Esophagus (tissue), 2 donors: ENCODE results near the gene SRR. TPM values are rescaled to one million over a fixed set of nuclear protein-coding genes. Genes with fewer than 3 reads are reported as not detected.

ENCODE experiments used
- H3K27ac ChIP-seq, 2 donors: one replicate each; pipeline ENCODE4 v1.5.1; 2013; ENCODE audit warnings: low read depth in 2 of 2, mild to moderate bottlenecking in 2 of 2, inconsistent platforms in 1 of 2, low read length in 1 of 2, moderate library complexity in 1 of 2
- H3K27me3 ChIP-seq, 2 donors: one replicate each; pipeline ENCODE4 v1.6.1; 2013; ENCODE audit warnings: low read length in 2 of 2, control low read depth in 1 of 2, mild to moderate bottlenecking in 1 of 2; ENCODE audit not compliant: insufficient read depth in 2 of 2, control insufficient read depth in 1 of 2
- H3K36me3 ChIP-seq, 2 donors: one replicate each; pipeline ENCODE4 v1.6.1; 2013; ENCODE audit warnings: low read length in 1 of 2; ENCODE audit not compliant: control insufficient read depth in 2 of 2, insufficient read depth in 2 of 2
- H3K4me1 ChIP-seq, 2 donors: one replicate each; pipeline ENCODE4 v1.6.1; 2013; ENCODE audit warnings: low read length in 1 of 2; ENCODE audit not compliant: control insufficient read depth in 2 of 2, insufficient read depth in 2 of 2
- H3K4me3 ChIP-seq, 2 donors: one replicate each; pipeline ENCODE4 v1.5.1; 2013; ENCODE audit warnings: low read length in 2 of 2, mild to moderate bottlenecking in 2 of 2, low read depth in 1 of 2, moderate library complexity in 1 of 2
- H3K9me3 ChIP-seq, 2 donors: one replicate each; pipeline ENCODE4 v1.6.1; 2013; ENCODE audit warnings: mild to moderate bottlenecking in 2 of 2, low read depth in 1 of 2, low read length in 1 of 2, moderate library complexity in 1 of 2; ENCODE audit not compliant: control insufficient read depth in 2 of 2, insufficient read depth in 1 of 2
- WGBS, 2 donors: extraction: QIAGEN DNeasy Blood & Tissue Kit; methylation state at CpG; one replicate each; pipeline ENCODE4 v1.1.7; 2013; 5-methylcytosine and 5-hydroxymethylcytosine counted together
- polyA plus RNA-seq, 2 donors: library from polyadenylated mRNA; stranded (reverse); fragments of 200-250 nt; gene quantifications; one replicate each; pipeline ENCODE4 v1.2.3, GENCODE V29; 2013
- donor health status: healthy with polysubstance abuse.
- donor health status: Bipolar disorder and iron deficiency.

SRR gene
- polyA plus RNA-seq, 2 donors: 2.1 to 4.5 TPM

GRCh38 chr17:2336852-2337543 lies 33.2 kb downstream of the SRR start, which contains the start of gene SGSM2:
Gene SGSM2, plus strand, starts transcription at chr17:2337501. Its CDS starts 188 bp downstream, at chr17:2337689.
- WGBS, 2 donors: 0% methylated on average over 73 to 77 of the region's 77 CpGs

GRCh38 chr17:2337544-2338314 lies 34.0 kb downstream of the SRR start:
- no peaks in the 10 kb centered on the region for H3K9me3 ChIP-seq
- H3K27me3 ChIP-seq: no peaks in the 10 kb centered on the region
- H3K4me1 ChIP-seq: peaks cover 3 to 6% of the 10 kb centered on the region in 2 donors
- H3K27ac ChIP-seq: peak overlapping the region; percentile 87 to 91
- 1% methylated on average over 74 to 92 of the region's 92 CpGs for WGBS, 2 donors
- peaks cover 6% of the 10 kb centered on the region in 2 donors for H3K36me3 ChIP-seq
- peak overlapping the region; percentile 72 to 85 for H3K4me3 ChIP-seq

More at GRCh38 chr17:2336852-2337543, 33.2 kb downstream of the SRR start, which contains the start of gene SGSM2:
- Histone ChIP-seq H3K4me3 (peak within 1 kb of the TSS; percentile 72 to 85), H3K27me3 (no peaks in the 10 kb centered on the region), H3K27ac (peak within 1 kb of the TSS; percentile 87 to 91), H3K4me1 (peaks cover 3 to 6% of the 10 kb centered on the region in 2 donors), H3K9me3 (no peaks in the 10 kb centered on the region), H3K36me3 (peaks cover 6 to 7% of the 10 kb centered on the region in 2 donors)

- peak overlapping the region; percentile 72 to 85 for H3K4me3 ChIP-seq
Observed at GRCh38 chr17:2338315-2338657, 34.5 kb downstream of the SRR start.

GRCh38 chr17:2343421-2343820 lies 39.7 kb downstream of the SRR start:
- no peaks in the 10 kb centered on the region for H3K27me3 ChIP-seq
- H3K4me3 ChIP-seq: no peak overlapping the region
- 62 to 64% methylated on average over 5 of the region's 5 CpGs for whole genome bisulfite sequencing, 2 donors
- H3K9me3 ChIP-seq: no peaks in the 10 kb centered on the region
- H3K27ac ChIP-seq: no peak overlapping the region
- peaks cover 0 to 2% of the 10 kb centered on the region in 2 donors for H3K36me3 ChIP-seq
- peaks cover 0 to 7% of the 10 kb centered on the region in 2 donors for H3K4me1 ChIP-seq

More at GRCh38 chr17:2338315-2338657, 34.5 kb downstream of the SRR start:
- 14 to 22% methylated on average over 5 of the region's 5 CpGs for whole genome bisulfite sequencing, 2 donors
- Histone ChIP-seq H3K36me3 (peaks cover 6% of the 10 kb centered on the region in 2 donors), H3K27ac (peak overlapping the region; percentile 87 to 91), H3K27me3 (no peaks in the 10 kb centered on the region), H3K4me1 (peaks cover 3 to 6% of the 10 kb centered on the region in 2 donors), H3K9me3 (no peaks in the 10 kb centered on the region)

- H3K27ac ChIP-seq: no peak overlapping the region
- 85 to 90% methylated on average over 10 of the region's 10 CpGs for WGBS, 2 donors
Observed at GRCh38 chr17:2344528-2344927, 40.8 kb downstream of the SRR start.

GRCh38 chr17:2346475-2346874 lies 42.7 kb downstream of the SRR start:
- Histone ChIP-seq H3K36me3 (peaks cover 0 to 2% of the 10 kb centered on the region in 2 donors), H3K9me3 (no peaks in the 10 kb centered on the region), H3K27me3 (no peaks in the 10 kb centered on the region), H3K4me1 (peaks cover 0 to 7% of the 10 kb centered on the region in 2 donors), H3K27ac (peak overlapping the region; percentile 79 to 82), H3K4me3 (no peak overlapping the region)
- 60 to 86% methylated on average over 8 of the region's 8 CpGs for WGBS, 2 donors

More at GRCh38 chr17:2344528-2344927, 40.8 kb downstream of the SRR start:
- Histone ChIP-seq H3K27me3 (no peaks in the 10 kb centered on the region), H3K4me1 (peaks cover 0 to 7% of the 10 kb centered on the region in 2 donors), H3K36me3 (peaks cover 0 to 2% of the 10 kb centered on the region in 2 donors), H3K4me3 (no peak overlapping the region), H3K9me3 (no peaks in the 10 kb centered on the region)

GRCh38 chr17:2347805-2348685 lies 44.3 kb downstream of the SRR start:
- Histone ChIP-seq H3K4me1 (peaks cover 0 to 7% of the 10 kb centered on the region in 2 donors), H3K27ac (peak overlapping the region; percentile 38 to 39), H3K27me3 (no peaks in the 10 kb centered on the region), H3K36me3 (peaks cover 0 to 5% of the 10 kb centered on the region in 2 donors), H3K4me3 (no peak overlapping the region), H3K9me3 (no peaks in the 10 kb centered on the region)
- 65% methylated on average over 11 of the region's 11 CpGs for WGBS, 2 donors

- Histone ChIP-seq H3K4me3 (no peak overlapping the region), H3K9me3 (no peaks in the 10 kb centered on the region), H3K4me1 (peaks cover 0 to 3% of the 10 kb centered on the region in 2 donors), H3K27ac (no peak overlapping the region), H3K36me3 (peaks cover 0 to 2% of the 10 kb centered on the region in 2 donors), H3K27me3 (no peaks in the 10 kb centered on the region)
- 95 to 99% methylated on average over 6 of the region's 6 CpGs for WGBS, 2 donors
Observed at GRCh38 chr17:2351269-2351668, 47.5 kb downstream of the SRR start.

GRCh38 chr17:2354311-2354710 lies 50.6 kb downstream of the SRR start:
- peaks cover 4% of the 10 kb centered on the region in 2 donors for H3K4me1 ChIP-seq
- H3K27ac ChIP-seq: no peak overlapping the region
- 88 to 94% methylated on average over 8 of the region's 8 CpGs for WGBS, 2 donors
- H3K9me3 ChIP-seq: no peaks in the 10 kb centered on the region
- no peak overlapping the region for H3K4me3 ChIP-seq
- peaks cover 0 to 2% of the 10 kb centered on the region in 2 donors for H3K36me3 ChIP-seq
- H3K27me3 ChIP-seq: no peaks in the 10 kb centered on the region
